GM19438 (cell line): ENCODE results near the gene REELD1.

ENCODE experiments used
- ATAC-seq: cut with Tn5 transposase; IDR thresholded peaks from one replicate; pipeline ENCODE4 v1.9.1; 2021; ENCODE audit warnings: low read depth; ENCODE audit not compliant: unreplicated experiment

The REELD1 gene

GRCh38 chr4:146214238-146214637 lies at the start of gene REELD1:
TSS of gene REELD1 (plus strand) at chr4:146214538. CDS start at chr4:146216953, 2,415 bp downstream.
- no peak for ATAC-seq

GRCh38 chr4:146165221-146165620 lies 49.1 kb upstream of the REELD1 start:
- ATAC-seq: no peak

DNA sequence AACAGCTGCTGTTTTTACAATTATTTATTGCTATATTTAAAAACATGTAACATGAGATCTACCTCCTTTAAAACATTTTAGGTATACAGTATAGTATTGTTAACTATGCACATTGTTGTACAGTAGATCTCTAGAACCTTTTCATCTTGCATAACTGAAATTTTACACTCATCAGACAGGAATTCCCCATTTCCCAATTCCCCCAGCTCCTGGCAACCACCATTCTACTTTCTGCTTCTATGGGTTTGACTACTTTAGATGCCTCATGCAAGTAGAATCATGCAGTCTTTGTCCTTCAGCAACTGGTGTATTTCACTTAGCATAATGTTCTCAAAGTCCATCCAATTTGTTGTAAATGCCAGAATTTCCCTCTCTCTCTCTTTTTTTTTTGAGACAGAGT lies 48.5 kb upstream of the REELD1 start:
- ATAC-seq: no peak

DNA sequence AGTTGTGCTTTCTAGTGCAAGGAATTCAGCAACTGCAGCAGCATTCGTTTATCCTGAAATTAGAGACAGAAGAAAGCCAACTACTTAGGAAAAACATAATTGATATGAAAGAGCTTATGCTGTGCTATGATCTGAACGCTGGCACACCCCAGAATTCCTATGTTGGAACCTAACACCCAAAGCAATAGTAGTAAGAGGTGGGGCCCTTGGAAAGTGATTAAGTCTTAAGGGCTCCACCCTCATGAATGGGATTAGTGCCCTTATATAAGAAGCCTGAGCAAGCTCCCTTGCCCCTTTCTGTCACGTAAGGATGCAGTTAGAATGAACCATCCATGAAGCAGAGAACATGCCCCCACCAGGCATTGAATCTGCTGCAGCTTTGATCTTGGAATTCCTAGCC lies 44.2 kb upstream of the REELD1 start:
- ATAC-seq: no peak

DNA sequence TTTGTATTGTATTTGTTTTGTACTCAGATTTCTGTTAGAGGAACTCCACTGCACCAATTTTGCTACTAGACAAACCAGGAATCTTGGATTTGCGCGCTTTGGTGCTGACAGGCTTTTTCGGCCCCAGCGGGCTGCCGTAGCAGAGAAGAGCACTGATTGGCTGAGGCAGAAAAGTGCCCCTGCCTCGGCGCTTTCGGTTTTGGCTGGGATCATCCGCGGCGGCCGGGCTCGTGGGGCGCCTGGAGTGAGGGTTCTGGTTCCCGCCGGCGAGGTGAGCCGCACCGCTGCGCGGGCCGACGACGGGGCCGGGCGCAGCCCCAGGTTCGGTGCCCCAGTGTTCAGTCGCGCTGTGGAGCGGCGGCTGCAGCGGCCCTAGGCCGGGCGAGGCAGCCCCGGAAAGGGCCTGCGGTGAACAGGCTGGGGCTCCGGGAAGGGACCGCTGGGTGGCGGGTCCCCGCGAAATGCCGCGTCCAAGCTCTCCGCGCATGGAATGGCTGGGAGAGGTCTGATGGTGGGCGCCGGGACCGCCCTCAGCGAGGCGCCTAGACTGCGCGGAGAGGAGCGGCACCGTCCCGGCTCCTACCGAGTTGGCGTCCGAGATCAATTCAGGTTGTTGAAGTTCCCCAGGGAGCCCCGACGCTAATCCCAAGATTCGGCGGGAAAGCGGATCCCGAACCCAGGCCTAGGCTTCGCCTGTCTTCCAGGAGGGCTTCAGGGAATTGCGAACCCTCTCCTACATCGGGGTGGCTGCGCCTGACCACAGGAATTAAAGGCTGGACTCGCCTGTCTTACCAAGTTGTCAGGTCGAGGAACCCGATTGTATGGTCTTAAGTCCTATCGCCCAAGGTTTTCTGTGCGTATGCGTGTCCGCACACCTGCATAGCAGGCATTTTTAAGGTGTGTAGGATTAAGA lies 38.5 kb upstream of the REELD1 start, which contains the start of gene LSM6:
TSS of gene LSM6 (plus strand) at position 178 of the 913 bp plus-strand sequence. CDS start 7,204 bp downstream, outside the sequence.
- peak; percentile 89 for ATAC-seq

- no peak for ATAC-seq
These were observed 37.4 kb upstream of the REELD1 start for GRCh38 chr4:146176891-146177290.

DNA sequence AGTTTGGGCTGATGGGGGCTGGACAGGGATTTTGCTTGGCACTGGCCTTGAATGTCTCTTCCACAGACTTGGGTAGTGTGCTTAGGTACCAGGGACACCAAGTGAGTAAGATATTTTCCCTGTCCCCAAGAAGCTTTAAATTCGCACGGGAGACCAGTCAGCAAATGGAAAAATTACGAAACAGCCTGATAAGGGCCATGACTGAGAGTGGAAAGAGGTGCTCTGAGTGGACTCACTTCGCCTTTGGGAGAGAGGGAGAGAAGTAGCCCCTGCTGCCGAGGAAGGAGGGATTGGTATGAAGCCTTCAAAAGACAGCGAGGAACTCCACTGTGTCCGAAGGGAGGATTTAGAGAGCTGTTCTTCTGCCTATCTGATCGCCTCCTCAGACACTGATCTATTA lies 36.2 kb upstream of the REELD1 start:
- no peak for ATAC-seq

DNA sequence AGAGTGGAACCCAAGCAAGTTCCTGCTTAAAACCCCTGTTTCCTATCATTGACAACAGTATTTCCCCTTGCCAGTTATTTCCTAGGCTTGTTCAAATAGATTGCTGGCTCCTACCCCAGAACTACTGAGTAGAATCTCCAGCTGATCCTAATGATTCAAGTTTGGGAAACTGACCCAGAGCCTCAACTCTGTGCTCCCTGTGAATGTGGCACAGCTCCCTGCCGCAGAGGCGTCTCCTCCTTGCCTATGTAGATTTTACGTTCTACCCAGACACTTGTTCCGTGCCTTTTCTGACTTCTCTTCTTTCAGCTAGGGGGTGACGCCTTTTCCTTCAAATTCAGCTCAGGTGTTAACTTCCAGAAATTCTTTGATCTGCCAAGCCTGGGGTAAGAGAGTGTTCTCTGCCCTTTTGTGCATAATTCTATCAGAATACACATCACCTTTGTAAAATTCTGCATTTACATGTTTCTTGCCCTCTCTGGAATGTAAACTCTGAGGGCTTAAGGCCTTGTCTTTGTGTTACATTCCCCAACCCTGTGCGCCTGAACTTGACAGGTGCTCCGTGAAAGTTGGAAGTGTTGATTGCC lies 34.5 kb upstream of the REELD1 start:
- no peak for ATAC-seq

DNA sequence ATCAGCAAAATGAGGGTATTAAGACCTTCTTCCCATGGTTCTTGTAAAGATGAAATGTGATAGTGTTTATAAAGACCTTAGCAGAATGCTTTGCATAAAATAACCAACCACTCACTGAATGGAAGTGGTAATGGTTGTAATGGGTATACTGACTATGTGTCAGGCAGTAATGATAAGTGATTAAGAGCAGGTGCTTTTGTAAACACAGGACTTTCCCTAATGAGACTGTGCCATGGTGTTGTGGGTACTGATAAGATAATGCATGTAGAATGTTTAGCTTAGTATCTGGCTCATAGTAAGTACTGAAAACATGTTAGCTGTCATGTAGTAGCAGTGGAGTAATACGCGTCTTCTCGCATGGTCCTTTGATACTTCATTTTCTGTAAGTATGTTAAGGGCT lies 31.9 kb upstream of the REELD1 start:
- no peak for ATAC-seq

- ATAC-seq: no peak
These were observed 31.1 kb upstream of the REELD1 start for GRCh38 chr4:146183209-146183608.

DNA sequence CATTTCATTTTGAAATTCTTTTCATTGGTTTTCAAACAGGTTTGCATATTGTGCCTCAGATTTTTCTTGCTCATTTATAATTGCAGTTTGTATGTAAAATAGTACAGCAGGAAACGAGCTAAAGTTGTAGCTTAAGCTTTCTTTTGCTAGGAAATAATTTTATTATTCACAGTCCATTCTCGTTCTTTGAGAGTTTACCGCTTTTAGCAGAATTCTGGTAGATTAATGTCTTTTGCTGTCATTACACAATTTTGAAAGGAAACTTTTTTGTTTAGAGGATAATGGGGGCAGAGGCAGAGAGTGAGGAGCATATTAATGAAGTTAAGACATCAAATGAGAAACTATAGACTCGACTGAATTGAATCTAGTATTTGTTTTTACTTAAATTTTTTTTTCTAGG lies 28.3 kb upstream of the REELD1 start:
- ATAC-seq: no peak

DNA sequence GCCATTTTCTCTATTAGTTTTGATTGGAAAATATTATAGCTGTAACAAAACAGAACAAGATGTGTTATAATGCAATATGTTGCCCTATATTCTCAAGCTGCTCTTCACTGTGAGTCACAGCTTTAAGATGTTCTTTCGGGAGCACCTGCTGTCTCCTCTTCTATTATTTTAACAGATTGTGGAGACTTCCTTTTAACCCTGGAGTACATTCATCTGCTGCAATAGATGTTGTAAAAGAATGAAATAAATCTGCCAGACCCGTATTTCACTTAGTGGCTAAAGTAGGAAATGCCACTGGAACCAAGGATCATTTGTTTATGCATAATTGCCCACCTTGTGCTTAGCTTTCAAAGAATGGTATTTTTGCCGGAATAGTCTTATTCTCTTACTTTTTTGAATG lies 27.7 kb upstream of the REELD1 start:
- no peak for ATAC-seq

GRCh38 chr4:146190456-146190855 lies 23.9 kb upstream of the REELD1 start:
- ATAC-seq: no peak

- ATAC-seq: no peak
These were observed 22.4 kb upstream of the REELD1 start for GRCh38 chr4:146191766-146192458.

- ATAC-seq: no peak
These were observed 20.7 kb upstream of the REELD1 start for GRCh38 chr4:146193628-146194027.

DNA sequence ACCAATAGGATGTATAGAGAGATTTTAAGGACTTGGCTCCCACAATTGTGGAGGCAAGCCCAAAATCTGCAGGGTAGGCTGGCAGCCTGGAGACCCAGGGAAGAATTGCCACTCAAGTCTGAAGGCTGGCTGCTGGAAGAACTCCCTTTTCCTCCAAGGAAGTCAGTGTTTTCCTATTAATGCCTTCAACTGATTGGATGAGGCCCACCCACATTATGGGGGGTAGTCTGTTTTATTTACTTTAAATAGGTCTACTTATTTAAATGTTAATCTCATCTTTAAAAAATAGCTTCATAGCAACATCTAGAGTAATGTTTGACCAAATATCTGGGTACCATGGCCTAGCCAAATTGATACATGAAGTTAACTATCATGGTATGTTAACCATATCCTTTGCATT lies 20.1 kb upstream of the REELD1 start:
- no peak for ATAC-seq

DNA sequence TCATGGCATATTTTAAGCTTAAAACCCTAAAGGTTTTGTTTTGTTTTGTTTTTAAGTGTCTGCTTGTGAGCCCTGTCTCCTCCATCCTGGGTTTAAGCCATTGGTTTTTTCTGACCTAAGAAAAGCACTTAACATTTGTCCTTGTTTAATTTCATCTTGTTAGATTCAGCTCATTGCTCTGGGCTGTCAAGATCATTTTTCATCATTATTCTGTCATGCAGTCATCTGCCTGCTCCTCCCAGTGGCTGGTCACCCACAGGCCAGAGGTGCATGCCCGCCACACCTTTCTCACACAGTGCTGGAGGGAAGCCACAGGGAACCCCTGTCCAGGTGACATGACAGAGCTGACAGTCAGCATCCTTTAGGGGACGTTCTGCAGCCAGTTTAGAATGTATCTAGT lies 11.7 kb upstream of the REELD1 start:
- no peak for ATAC-seq

DNA sequence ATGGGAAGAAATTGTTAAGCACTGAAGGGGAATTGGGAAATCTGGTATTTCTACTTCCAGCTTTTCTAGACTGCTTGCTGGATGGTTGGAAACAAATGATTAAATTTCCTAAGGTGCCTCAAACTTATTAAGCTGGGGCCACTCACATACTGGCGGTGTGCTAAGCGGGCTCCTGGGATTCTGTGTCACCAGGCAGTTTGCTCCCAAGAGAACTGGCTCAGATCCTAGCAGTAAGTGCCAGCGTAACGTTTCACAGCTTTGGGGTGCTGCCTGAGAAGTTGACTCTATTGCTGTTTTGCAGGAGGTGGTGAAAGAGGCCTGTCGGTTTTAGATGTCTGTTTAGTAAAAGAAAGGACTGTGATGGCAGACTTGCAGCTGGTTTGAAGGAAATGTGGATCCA lies 6.9 kb upstream of the REELD1 start:
- ATAC-seq: no peak

DNA sequence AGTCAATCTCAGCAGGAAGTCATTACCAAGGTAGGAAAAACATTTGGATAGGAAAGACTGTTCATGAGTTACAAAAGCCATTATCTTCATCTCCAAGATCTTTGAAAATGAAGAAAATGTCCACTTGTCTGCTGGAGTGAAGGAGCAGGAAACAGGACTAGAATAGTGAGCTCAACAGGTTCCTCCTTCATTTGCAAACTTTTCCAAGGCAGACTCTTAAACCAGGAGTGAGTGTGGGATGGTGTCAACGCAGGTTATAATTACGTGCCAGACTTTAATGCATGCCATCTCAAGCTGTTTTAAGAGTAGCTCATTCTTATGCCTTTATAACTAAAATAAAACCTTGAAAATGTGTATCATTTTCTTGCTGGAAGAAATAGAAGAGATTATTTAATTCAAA lies 3.4 kb upstream of the REELD1 start:
- ATAC-seq: no peak

- ATAC-seq: no peak
These were observed 2.9 kb upstream of the REELD1 start for GRCh38 chr4:146211440-146211839.

- no peak for ATAC-seq
These were observed 1.6 kb upstream of the REELD1 start for GRCh38 chr4:146212781-146213180.
